HEK293 (cell line): ENCODE results near the gene KBTBD2.

Experiments
- HOXD13 ChIP-seq: sonication (generic); formaldehyde crosslinking; IDR thresholded peaks from 2 replicates; pipeline ENCODE4 v1.8.0; 2022; ENCODE audit warnings: missing genetic modification reagents, borderline replicate concordance
- KLF1 ChIP-seq: fragments of 450-650 bp; formaldehyde crosslinking; IDR thresholded peaks from 2 replicates; pipeline ENCODE4 v1.5.1; 2016; ENCODE audit warnings: missing biosample characterization, missing genetic modification characterization
- SALL2 ChIP-seq: fragments of 450-650 bp; formaldehyde crosslinking; IDR thresholded peaks from 2 replicates; pipeline ENCODE4 v1.5.0; 2017; ENCODE audit warnings: missing biosample characterization, mild to moderate bottlenecking, missing genetic modification characterization, borderline replicate concordance
- ZNF221 ChIP-seq: fragments of 450-650 bp; formaldehyde crosslinking; IDR thresholded peaks from 2 replicates; pipeline ENCODE4 v1.5.1; 2017; ENCODE audit warnings: missing biosample characterization, missing genetic modification characterization, borderline replicate concordance
- TF ChIP-seq, protein P1 (sequence below): fragments of 450-650 bp; formaldehyde crosslinking; IDR thresholded peaks from 2 replicates; pipeline ENCODE4 v1.5.1; 2016; ENCODE audit warnings: missing biosample characterization, missing genetic modification characterization
- TF ChIP-seq, protein P2 (sequence below): fragments of 450-650 bp; formaldehyde crosslinking; IDR thresholded peaks from 2 replicates; pipeline ENCODE4 v1.5.1; 2016; ENCODE audit warnings: missing biosample characterization, missing genetic modification characterization
- TF ChIP-seq, protein P3 (sequence below): fragments of 450-650 bp; formaldehyde crosslinking; IDR thresholded peaks from 2 replicates; pipeline ENCODE4 v1.5.1; 2016; ENCODE audit warnings: missing biosample characterization, missing genetic modification characterization
- TF ChIP-seq, protein P4 (sequence below): fragments of 450-650 bp; formaldehyde crosslinking; IDR thresholded peaks from 2 replicates; pipeline ENCODE4 v1.5.1; 2016; ENCODE audit warnings: missing biosample characterization, missing genetic modification characterization, low read depth

DNA sequence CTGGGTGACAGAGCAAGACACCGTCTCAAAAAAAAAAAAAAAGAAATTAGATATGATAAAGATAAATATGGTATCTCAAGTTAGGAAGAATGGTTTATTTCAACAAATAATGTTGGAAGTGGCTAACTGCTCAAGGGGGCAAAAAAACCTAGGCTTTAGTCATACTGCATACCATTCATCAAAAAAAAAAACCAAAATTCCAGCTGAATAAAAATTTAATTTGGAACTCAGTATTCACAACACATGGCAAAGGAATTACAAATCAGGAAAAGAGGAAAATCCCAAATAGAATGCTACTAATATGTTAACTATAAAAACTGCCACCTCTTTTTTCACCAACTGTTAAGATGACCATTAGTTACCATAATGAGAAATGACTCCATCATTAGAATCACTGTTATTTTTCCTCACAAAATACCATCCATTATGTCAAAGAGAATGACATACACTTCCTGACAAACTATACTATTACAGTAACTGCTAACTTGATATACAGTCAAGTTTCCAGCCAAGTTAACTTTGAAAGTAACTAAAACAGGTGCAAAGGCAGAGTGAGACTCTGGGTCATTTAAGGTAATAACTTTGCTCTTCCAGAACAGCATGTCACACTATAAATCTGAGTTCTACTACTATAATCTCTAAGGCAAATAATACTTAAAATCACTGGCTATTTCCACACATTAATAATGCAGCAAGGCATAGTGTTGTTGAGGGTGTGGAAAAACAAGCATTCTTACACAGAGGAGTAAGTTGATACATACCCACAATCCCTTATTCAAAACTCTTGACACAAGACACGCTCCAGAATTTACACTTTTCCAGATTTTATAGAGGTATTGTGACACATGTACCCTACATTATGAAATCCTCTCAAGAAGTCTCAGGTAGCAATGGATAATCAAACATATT lies 10.2 kb downstream of the KBTBD2 start:
- TF ChIP-seq, protein P1, sequence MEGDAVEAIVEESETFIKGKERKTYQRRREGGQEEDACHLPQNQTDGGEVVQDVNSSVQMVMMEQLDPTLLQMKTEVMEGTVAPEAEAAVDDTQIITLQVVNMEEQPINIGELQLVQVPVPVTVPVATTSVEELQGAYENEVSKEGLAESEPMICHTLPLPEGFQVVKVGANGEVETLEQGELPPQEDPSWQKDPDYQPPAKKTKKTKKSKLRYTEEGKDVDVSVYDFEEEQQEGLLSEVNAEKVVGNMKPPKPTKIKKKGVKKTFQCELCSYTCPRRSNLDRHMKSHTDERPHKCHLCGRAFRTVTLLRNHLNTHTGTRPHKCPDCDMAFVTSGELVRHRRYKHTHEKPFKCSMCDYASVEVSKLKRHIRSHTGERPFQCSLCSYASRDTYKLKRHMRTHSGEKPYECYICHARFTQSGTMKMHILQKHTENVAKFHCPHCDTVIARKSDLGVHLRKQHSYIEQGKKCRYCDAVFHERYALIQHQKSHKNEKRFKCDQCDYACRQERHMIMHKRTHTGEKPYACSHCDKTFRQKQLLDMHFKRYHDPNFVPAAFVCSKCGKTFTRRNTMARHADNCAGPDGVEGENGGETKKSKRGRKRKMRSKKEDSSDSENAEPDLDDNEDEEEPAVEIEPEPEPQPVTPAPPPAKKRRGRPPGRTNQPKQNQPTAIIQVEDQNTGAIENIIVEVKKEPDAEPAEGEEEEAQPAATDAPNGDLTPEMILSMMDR (tag by site-specific recombination) = no peak
- TF ChIP-seq, protein P2, sequence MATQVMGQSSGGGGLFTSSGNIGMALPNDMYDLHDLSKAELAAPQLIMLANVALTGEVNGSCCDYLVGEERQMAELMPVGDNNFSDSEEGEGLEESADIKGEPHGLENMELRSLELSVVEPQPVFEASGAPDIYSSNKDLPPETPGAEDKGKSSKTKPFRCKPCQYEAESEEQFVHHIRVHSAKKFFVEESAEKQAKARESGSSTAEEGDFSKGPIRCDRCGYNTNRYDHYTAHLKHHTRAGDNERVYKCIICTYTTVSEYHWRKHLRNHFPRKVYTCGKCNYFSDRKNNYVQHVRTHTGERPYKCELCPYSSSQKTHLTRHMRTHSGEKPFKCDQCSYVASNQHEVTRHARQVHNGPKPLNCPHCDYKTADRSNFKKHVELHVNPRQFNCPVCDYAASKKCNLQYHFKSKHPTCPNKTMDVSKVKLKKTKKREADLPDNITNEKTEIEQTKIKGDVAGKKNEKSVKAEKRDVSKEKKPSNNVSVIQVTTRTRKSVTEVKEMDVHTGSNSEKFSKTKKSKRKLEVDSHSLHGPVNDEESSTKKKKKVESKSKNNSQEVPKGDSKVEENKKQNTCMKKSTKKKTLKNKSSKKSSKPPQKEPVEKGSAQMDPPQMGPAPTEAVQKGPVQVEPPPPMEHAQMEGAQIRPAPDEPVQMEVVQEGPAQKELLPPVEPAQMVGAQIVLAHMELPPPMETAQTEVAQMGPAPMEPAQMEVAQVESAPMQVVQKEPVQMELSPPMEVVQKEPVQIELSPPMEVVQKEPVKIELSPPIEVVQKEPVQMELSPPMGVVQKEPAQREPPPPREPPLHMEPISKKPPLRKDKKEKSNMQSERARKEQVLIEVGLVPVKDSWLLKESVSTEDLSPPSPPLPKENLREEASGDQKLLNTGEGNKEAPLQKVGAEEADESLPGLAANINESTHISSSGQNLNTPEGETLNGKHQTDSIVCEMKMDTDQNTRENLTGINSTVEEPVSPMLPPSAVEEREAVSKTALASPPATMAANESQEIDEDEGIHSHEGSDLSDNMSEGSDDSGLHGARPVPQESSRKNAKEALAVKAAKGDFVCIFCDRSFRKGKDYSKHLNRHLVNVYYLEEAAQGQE = no peak
- TF ChIP-seq KLF1 (tag by site-specific recombination) (no peak), SALL2 (tag by site-specific recombination) (no peak), ZNF221 (tag by site-specific recombination) (no peak), HOXD13 (CRISPR knock-in tag) (no peak)
- TF ChIP-seq, protein P3, sequence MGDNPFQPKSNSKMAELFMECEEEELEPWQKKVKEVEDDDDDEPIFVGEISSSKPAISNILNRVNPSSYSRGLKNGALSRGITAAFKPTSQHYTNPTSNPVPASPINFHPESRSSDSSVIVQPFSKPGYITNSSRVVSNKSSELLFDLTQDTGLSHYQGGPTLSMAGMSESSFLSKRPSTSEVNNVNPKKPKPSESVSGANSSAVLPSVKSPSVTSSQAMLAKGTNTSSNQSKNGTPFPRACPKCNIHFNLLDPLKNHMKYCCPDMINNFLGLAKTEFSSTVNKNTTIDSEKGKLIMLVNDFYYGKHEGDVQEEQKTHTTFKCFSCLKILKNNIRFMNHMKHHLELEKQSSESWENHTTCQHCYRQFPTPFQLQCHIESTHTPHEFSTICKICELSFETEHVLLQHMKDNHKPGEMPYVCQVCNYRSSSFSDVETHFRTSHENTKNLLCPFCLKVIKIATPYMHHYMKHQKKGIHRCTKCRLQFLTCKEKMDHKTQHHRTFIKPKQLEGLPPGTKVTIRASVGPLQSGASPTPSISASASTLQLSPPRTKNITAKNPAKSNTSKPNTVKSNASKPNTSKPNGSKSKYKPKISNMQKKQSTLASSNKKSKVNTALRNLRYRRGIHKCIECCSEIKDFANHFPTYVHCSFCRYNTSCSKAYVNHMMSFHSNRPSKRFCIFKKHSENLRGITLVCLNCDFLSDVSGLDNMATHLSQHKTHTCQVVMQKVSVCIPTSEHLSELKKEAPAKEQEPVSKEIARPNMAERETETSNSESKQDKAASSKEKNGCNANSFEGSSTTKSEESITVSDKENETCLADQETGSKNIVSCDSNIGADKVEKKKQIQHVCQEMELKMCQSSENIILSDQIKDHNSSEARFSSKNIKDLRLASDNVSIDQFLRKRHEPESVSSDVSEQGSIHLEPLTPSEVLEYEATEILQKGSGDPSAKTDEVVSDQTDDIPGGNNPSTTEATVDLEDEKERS (tag by site-specific recombination) = no peak
- TF ChIP-seq, protein P4, sequence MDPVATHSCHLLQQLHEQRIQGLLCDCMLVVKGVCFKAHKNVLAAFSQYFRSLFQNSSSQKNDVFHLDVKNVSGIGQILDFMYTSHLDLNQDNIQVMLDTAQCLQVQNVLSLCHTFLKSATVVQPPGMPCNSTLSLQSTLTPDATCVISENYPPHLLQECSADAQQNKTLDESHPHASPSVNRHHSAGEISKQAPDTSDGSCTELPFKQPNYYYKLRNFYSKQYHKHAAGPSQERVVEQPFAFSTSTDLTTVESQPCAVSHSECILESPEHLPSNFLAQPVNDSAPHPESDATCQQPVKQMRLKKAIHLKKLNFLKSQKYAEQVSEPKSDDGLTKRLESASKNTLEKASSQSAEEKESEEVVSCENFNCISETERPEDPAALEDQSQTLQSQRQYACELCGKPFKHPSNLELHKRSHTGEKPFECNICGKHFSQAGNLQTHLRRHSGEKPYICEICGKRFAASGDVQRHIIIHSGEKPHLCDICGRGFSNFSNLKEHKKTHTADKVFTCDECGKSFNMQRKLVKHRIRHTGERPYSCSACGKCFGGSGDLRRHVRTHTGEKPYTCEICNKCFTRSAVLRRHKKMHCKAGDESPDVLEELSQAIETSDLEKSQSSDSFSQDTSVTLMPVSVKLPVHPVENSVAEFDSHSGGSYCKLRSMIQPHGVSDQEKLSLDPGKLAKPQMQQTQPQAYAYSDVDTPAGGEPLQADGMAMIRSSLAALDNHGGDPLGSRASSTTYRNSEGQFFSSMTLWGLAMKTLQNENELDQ (tag by site-specific recombination) = no peak
